ENCODE measurements around the gene GSTCD.

The GSTCD gene

DNA sequence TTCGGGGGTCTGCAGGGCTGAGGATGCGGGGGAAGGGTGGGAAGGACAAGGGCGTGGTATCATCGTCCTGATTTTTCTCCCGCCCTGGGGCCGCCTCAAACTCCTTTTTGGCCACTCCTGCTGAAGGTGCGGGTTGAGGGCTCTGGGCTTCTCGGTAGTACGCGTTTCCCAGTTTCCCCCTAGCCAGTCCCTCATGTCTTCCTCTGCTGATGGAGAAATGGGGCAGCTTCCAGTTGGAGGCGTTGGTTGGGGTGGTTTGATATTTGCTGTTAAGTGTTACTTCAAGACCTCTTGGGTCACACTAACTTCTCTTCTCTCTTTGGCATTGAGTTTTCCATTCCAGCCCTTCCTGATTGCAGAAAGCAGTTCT lies 482 bp downstream of the GSTCD start:
- Histone ChIP-seq H4K20me1 (ENCODE audit: insufficient read depth, low read length, poor library complexity, severe bottlenecking) (peaks cover 11% of the 10 kb centered on the region), H2AFZ (ENCODE audit: low read length) (peak overlapping the region; percentile 99), H3K4me3 (ENCODE audit: low read length, poor library complexity, severe bottlenecking) (peak overlapping the region; percentile 97), H3K27me3 (ENCODE audit: insufficient read depth, low read length, poor library complexity, severe bottlenecking) (no peaks in the 10 kb centered on the region), H3K36me3 (ENCODE audit: insufficient read depth, low read length) (no peaks in the 10 kb centered on the region), H3K9me3 (ENCODE audit: insufficient read depth, low read depth, low read length) (no peaks in the 10 kb centered on the region), H3K79me2 (ENCODE audit: insufficient read depth, low read length) (peaks cover 74% of the 10 kb centered on the region), H3K4me2 (ENCODE audit: low read depth, low read length, poor library complexity, severe bottlenecking) (peak overlapping the region; percentile 94), H3K4me1 (ENCODE audit: insufficient read depth, low read length, poor library complexity, severe bottlenecking) (peaks cover 51% of the 10 kb centered on the region), H3F3A (ENCODE audit: low read depth) (no peaks in the 10 kb centered on the region), H3K9ac (ENCODE audit: low read depth, low read length, poor library complexity, severe bottlenecking) (peak overlapping the region; percentile 85), H3K9me2 (replicated peaks; ENCODE audit: low read depth, low read length) (no peaks in the 10 kb centered on the region)
- no peak for TF ChIP-seq EZH2phosphoT487 (IDR thresholded peaks at IDR 0.05; ENCODE audit: borderline replicate concordance)
- TF ChIP-seq CTCF (conservative IDR thresholded peaks at IDR 0.05; ENCODE audit: low read length), result no peak

GRCh38 chr4:105710012-105710600 lies 1.5 kb downstream of the GSTCD start:
- Histone ChIP-seq H4K20me1 (ENCODE audit: insufficient read depth, low read length, poor library complexity, severe bottlenecking) (peaks cover 11% of the 10 kb centered on the region), H3K9ac (ENCODE audit: low read depth, low read length, poor library complexity, severe bottlenecking) (peak overlapping the region; percentile 85), H3K4me2 (ENCODE audit: low read depth, low read length, poor library complexity, severe bottlenecking) (peak overlapping the region; percentile 94), H3F3A (ENCODE audit: low read depth) (no peaks in the 10 kb centered on the region), H2AFZ (ENCODE audit: low read length) (no peak overlapping the region), H3K9me3 (ENCODE audit: insufficient read depth, low read depth, low read length) (no peaks in the 10 kb centered on the region), H3K36me3 (ENCODE audit: insufficient read depth, low read length) (no peaks in the 10 kb centered on the region), H3K79me2 (ENCODE audit: insufficient read depth, low read length) (peaks cover 64% of the 10 kb centered on the region), H3K27me3 (ENCODE audit: insufficient read depth, low read length, poor library complexity, severe bottlenecking) (no peaks in the 10 kb centered on the region), H3K9me2 (replicated peaks; ENCODE audit: low read depth, low read length) (no peaks in the 10 kb centered on the region), H3K4me3 (ENCODE audit: low read length, poor library complexity, severe bottlenecking) (peak overlapping the region; percentile 97), H3K4me1 (ENCODE audit: insufficient read depth, low read length, poor library complexity, severe bottlenecking) (peaks cover 51% of the 10 kb centered on the region)
- no peak for TF ChIP-seq CTCF (conservative IDR thresholded peaks at IDR 0.05; ENCODE audit: low read length)
- TF ChIP-seq EZH2phosphoT487 (IDR thresholded peaks at IDR 0.05; ENCODE audit: borderline replicate concordance), result no peak

GRCh38 chr4:105710678-105711077 lies 2.1 kb downstream of the GSTCD start:
- Histone ChIP-seq H2AFZ (ENCODE audit: low read length) (no peak overlapping the region), H3K9ac (ENCODE audit: low read depth, low read length, poor library complexity, severe bottlenecking) (peak overlapping the region; percentile 8), H3K9me3 (ENCODE audit: insufficient read depth, low read depth, low read length) (no peaks in the 10 kb centered on the region), H3K36me3 (ENCODE audit: insufficient read depth, low read length) (no peaks in the 10 kb centered on the region), H3K4me1 (ENCODE audit: insufficient read depth, low read length, poor library complexity, severe bottlenecking) (peaks cover 53% of the 10 kb centered on the region), H3K9me2 (replicated peaks; ENCODE audit: low read depth, low read length) (no peaks in the 10 kb centered on the region), H3F3A (ENCODE audit: low read depth) (no peaks in the 10 kb centered on the region), H3K4me2 (ENCODE audit: low read depth, low read length, poor library complexity, severe bottlenecking) (peak overlapping the region; percentile 94), H3K27me3 (ENCODE audit: insufficient read depth, low read length, poor library complexity, severe bottlenecking) (no peaks in the 10 kb centered on the region), H3K4me3 (ENCODE audit: low read length, poor library complexity, severe bottlenecking) (peak overlapping the region; percentile 97), H3K79me2 (ENCODE audit: insufficient read depth, low read length) (peaks cover 59% of the 10 kb centered on the region), H4K20me1 (ENCODE audit: insufficient read depth, low read length, poor library complexity, severe bottlenecking) (peaks cover 11% of the 10 kb centered on the region)
- TF ChIP-seq EZH2phosphoT487 (IDR thresholded peaks at IDR 0.05; ENCODE audit: borderline replicate concordance) (no peak), CTCF (conservative IDR thresholded peaks at IDR 0.05; ENCODE audit: low read length) (no peak)

Data from Loucy (cell line).